GM19452 (cell line): Measurements from ENCODE around the gene ANKRD26.

Experiments
- ATAC-seq: cut with Tn5 transposase; IDR thresholded peaks from one replicate; pipeline ENCODE4 v1.9.1; 2021; ENCODE audit not compliant: unreplicated experiment

The ANKRD26 gene

GRCh38 chr10:27020243-27020642 lies 80.1 kb downstream of the ANKRD26 start:
- ATAC-seq, result no peak

- ATAC-seq, result no peak
These were observed 80.5 kb downstream of the ANKRD26 start for GRCh38 chr10:27019827-27020226.

DNA sequence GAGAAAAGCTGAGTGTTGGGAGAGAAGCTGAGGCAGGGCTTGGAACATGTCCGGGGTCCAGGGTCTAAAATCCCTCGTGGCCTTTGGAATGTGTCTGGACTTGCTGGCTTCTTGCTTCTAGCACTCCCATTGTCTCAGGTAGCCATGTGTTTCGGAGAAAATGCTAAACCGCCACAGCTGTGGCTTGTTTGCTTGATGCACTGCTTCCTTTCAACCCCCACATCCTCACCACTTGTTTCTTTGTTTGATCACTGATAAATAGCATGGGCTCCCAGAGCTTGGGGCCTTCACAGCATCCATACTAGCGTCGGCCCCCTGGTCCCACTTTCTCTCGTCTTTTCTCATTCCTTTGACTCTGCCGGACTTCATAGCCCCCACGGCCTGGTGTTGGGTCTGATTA lies 102.7 kb downstream of the ANKRD26 start:
- ATAC-seq, result no peak

GRCh38 chr10:26994743-26995142 lies 105.6 kb downstream of the ANKRD26 start:
- ATAC-seq, result no peak

DNA sequence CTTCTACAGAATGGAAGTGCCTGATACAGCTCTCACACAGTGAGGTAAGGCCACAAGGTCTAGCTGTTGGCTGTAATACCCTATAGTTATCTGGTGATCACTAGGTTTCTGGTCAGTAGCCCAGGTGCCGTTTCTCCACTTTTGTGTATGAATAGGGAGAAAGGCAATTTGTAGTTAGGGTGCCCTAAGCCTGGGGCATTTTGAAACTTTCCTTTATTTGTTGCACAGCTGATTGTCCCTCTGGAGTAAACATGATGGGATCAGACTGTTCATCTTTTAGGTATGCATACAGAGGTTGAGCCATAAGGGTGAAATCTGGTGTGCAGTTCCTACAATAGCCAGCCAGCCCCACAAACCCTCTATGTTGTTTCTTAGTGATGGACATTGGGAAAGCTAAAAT lies 112.4 kb downstream of the ANKRD26 start:
- no peak for ATAC-seq

DNA sequence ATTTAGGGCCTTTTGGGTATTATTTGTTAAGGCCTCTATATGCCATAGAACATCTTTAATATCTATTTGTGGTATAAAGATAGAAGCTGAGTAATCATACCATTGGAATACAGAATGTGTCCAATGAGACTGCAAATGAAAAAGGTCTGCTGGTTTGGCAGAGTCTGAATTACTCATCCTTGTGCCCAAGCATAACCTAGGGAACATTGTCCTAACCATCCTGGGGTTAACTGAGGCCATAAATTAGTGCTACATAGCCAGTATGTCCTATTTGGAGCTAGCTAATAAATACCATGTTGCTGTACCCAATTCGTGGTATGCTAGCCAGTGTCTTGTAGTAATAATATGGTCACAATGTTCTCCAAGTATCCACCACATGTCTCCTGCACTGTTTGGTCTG lies 117.1 kb downstream of the ANKRD26 start:
- no peak for ATAC-seq

DNA sequence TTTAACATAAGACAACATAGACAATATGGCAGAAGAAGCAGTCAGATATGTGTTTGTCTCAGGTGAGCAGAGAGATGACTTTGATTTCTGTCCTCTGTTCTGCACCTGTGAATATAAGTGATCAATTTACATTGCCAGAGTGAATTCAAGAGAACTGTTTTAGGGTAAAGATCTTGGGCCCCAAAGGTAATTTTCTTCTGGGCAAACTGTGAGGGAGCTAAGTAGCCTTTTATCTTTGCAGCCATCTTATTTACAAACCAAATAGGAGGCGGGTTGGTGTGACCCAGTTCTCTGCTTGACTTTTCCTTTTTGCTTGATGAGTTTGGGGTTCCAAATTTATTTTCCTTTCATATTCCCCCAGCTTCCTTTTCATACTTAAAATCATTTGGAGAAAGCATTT lies 118.2 kb downstream of the ANKRD26 start:
- ATAC-seq, result no peak

DNA sequence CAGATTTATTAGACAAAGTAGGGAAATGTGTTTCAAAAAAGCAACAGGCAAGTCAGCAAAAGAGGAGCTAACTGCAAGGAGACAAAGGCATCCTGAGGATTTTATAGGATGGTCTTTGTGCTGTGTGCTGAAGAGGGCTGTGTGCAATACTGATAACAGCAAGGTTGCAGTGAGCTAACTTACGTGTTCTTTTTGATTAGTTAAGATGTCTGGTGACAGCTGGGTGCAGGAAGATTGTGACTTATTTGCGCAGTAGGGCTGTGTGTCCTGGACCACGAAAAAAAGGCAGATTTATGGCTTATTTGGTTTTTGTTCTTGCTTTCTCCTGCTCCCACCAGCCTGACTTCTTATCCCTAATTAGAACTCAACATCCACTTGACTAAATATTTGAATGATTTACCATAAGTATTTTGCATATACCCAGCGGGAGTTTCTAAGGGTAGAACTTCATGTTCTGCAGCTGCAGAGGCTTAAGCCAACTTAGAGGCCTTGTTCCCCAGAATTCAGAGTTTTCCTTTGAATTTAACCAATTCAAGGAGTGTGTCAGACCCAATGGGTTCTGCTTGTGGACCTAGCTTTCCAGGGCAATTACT lies 119.0 kb downstream of the ANKRD26 start:
- no peak for ATAC-seq

DNA sequence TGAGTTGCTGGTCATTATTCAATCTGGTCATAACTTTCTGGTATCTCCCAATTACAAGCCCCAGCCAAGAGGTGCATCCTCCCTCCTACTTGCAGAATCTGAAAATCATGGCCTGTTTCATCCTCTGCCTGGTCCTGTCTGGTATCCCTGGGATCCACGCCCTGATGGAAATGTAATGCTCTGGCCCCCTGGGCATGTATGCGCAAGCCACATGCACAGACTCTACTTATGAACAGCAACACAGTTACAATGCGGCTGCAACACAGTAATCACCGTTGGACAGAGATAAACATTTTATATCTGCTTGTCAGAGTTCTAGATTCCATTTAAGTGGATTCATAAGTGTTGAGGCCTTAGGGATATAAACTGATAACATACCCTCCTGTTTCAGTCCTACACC lies 121.8 kb downstream of the ANKRD26 start:
- ATAC-seq, result no peak

- ATAC-seq, result no peak
These were observed 122.7 kb downstream of the ANKRD26 start for GRCh38 chr10:26977635-26978034.

DNA sequence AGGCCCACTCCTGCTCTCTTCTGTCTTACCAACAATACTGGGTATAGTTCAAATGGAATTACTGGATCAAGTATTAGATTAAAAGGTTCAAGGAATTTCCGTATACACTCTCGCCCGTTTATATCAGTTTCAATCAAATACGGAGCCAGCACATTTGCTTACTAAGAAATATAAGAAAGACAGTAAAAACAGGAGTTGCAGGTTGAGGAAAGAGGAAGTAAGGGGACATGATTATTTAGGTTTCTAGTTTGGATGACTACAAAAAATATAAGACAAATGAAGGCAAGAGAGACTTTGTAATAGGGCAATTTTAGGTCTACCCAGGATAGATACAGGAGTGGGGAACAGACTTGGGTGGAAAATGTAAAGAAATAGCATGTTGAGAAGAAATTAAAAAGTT lies 129.6 kb downstream of the ANKRD26 start:
- no peak for ATAC-seq

DNA sequence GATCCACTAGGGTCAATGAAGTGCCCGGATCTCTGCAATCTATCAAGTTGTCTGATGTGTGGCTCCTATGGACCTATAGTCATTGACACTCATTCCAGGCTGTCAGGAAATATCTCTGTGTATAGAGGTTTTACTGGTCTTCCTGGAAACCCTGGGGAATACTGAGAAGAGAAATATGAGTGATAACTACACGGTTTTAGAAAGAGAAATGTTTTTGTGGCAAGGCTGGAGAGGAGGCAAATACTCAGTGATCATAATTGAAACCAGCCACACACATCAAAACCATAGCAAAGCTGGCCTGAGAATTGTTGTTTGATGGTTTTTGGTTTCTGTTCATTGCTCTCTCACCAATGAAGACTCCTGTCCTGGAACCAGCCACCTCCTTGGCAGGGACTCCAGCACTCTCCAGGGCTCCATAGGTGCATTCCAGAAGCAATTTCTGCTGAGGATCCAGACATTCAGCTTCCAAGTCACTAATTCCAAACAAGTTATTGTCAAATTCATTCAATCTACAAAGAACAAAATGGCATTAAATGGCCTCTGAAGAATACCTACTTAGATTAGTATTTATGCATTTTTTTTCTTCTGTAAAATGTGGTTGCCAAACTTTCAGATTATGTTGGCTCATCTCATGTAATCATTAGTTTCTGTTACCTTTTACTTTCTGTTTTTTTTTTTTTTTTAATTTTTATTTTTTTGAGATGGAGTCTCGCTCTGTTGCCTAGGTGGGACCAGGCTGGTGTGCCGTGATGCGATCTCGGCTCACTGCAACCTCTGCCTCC lies 131.0 kb downstream of the ANKRD26 start:
- peak; percentile 88 for ATAC-seq

DNA sequence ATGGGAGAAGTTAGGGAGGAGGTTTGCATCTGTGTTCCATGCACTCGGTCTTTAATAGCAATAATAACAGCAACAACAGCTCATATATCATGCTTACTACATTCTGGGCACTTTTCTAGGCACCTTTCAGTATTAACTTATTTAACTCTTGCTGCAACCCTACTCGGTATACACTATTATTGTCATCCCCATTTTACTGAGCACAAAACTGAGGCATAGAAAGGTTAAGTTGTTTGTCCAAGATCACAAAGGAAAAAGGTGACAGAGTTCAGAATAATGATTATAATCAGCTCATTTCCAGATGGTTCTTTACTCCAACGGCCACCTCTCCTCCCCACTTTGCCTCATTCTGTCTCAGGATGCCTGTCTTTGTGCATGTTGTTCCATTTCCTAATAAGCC lies 137.5 kb downstream of the ANKRD26 start:
- ATAC-seq, result no peak

- no peak for ATAC-seq
These were observed 140.0 kb downstream of the ANKRD26 start for GRCh38 chr10:26960308-26960707.

GRCh38 chr10:26959841-26960240 lies 140.5 kb downstream of the ANKRD26 start:
- no peak for ATAC-seq
